D721Med (cell line): ENCODE results near the gene GPX8.
A peak's percentile ranks its signal among the peaks of the same experiment; 100 is the strongest.

Experiments
- DNase-seq: peaks from one replicate; pipeline ENCODE4 v3.0.0; 2011; ENCODE audit warnings: low spot score; ENCODE audit not compliant: insufficient read length
- FAIRE-seq: peaks from 2 replicates; lab custom pipeline; 2011; peaks lifted over from hg19 to GRCh38; lab: Jason Lieb, UNC
- TF ChIP-seq, protein P1 (sequence below): IDR thresholded peaks from 2 replicates; pipeline ENCODE4 v1.5.1; 2012; ENCODE audit warnings: mild to moderate bottlenecking, control low read depth; ENCODE audit not compliant: insufficient read depth; ENCODE audit errors: missing control alignments

Gene GPX8, protein sequence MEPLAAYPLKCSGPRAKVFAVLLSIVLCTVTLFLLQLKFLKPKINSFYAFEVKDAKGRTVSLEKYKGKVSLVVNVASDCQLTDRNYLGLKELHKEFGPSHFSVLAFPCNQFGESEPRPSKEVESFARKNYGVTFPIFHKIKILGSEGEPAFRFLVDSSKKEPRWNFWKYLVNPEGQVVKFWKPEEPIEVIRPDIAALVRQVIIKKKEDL

DNA sequence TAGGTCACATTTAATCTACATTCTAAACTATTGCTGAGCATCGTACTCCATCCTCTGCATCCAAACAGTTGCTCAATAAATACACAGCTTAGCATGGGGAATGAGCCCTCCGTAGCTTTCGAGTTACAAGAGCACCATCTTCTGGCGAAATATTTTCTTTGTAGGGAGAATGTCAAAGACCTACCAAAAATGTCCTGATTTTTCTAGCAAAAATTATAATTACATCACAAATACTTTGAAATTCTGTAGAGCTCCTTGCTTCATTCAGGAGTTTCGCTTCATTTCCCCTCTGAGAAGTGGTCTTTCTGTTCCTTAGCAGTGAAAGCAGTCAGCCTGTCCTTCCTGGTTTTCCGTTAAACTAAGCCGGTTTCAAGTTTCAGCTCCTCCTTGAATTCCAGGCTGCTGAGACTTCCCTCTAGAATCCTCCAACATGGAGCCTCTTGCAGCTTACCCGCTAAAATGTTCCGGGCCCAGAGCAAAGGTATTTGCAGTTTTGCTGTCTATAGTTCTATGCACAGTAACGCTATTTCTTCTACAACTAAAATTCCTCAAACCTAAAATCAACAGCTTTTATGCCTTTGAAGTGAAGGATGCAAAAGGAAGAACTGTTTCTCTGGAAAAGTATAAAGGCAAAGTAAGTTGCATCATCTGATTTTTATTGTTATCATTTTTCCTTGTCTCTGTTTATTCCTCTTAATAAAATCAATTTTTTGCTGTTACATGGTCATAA lies at the start of gene GPX8:
TSS of gene GPX8 (plus strand) at position 409 of the 730 bp plus-strand sequence. CDS start at position 431, 22 bp downstream.
- no peak for DNase-seq
- FAIRE-seq, result no peak
- TF ChIP-seq, protein P1, sequence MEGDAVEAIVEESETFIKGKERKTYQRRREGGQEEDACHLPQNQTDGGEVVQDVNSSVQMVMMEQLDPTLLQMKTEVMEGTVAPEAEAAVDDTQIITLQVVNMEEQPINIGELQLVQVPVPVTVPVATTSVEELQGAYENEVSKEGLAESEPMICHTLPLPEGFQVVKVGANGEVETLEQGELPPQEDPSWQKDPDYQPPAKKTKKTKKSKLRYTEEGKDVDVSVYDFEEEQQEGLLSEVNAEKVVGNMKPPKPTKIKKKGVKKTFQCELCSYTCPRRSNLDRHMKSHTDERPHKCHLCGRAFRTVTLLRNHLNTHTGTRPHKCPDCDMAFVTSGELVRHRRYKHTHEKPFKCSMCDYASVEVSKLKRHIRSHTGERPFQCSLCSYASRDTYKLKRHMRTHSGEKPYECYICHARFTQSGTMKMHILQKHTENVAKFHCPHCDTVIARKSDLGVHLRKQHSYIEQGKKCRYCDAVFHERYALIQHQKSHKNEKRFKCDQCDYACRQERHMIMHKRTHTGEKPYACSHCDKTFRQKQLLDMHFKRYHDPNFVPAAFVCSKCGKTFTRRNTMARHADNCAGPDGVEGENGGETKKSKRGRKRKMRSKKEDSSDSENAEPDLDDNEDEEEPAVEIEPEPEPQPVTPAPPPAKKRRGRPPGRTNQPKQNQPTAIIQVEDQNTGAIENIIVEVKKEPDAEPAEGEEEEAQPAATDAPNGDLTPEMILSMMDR, result peak; percentile 71

DNA sequence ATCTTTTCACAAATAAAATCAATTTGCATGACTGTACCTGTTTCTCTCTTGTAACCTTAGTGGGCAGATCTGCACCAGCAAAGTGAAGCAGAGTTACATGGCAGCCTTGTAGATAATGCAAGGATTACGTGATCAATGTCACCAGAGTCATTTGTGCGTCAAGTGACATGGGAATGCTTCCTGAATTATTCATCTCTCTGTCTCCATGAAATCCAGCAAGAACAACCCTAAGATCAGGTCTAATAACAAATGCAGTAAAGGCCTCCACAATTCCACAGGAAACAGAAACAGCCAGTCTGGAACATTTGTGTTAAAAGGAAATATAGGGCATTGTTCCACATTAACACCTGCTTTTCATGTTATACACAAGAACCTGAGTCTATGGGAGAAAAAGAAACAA lies 49.8 kb upstream of the GPX8 start:
- no peak for FAIRE-seq

DNA sequence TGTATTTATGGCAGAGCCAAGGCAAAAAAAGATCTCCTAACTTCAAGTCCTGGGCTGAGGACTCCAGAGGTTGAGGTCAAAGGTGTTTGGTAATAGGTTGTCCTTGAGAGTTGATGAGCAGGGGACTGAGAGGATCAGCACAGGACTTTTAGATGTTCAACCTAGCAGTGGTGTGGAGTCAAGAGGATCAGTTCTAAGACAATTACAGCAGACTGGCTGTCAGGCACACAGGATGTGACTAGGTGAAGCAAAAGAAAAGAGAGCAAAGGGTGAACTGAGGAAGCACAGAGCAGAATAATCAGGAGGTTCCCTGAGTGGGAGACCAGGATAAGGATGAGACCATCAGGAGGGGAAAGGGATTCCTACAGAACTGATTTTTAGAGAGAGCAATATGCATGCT lies 46.6 kb upstream of the GPX8 start:
- TF ChIP-seq, protein P1, result no peak
- no peak for DNase-seq
- no peak for FAIRE-seq

More for the DNA sequence above, 49.8 kb upstream of the GPX8 start:
- DNase-seq, result no peak
- TF ChIP-seq, protein P1, result no peak

DNA sequence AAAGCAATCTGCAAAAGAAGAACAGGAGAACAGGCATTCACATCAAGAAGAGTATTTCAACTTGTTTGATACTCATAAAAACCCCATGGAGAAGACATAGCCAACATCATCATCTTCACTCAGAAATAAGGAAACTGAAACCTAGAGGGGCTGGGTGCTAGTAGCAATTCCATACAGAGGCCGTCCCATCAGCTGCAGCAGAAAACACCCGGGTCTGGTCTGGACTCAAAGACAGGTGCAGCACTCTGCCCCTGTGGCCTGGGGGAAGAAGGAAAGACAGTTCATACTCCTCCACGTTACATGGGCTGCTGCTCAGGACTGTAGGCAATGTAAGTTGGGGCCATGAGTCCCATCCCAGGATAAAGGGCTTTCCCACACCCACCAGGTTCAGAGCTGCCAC lies 45.9 kb upstream of the GPX8 start:
- TF ChIP-seq, protein P1, result no peak
- FAIRE-seq (no peak), DNase-seq (no peak)

DNA sequence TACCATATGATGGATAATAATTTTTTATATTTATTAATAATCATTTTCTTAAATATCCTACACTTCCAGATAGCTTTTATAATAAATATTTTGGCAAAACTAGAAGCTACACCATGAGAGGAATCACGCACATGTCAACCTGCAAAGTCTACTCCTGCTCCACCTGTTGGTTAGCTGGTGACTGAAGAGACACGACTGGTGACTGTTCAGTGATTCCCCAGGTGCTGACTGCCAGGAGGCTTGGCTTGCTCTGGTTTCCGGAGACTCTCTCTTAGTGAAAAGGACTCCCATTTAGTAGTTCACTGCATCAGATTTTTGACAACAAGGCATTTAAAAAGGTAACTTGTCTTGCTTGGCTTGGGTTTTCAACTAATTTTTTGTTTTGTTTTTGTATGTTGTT lies 36.6 kb upstream of the GPX8 start:
- DNase-seq, result no peak
- TF ChIP-seq, protein P1, result no peak
- FAIRE-seq, result no peak

DNA sequence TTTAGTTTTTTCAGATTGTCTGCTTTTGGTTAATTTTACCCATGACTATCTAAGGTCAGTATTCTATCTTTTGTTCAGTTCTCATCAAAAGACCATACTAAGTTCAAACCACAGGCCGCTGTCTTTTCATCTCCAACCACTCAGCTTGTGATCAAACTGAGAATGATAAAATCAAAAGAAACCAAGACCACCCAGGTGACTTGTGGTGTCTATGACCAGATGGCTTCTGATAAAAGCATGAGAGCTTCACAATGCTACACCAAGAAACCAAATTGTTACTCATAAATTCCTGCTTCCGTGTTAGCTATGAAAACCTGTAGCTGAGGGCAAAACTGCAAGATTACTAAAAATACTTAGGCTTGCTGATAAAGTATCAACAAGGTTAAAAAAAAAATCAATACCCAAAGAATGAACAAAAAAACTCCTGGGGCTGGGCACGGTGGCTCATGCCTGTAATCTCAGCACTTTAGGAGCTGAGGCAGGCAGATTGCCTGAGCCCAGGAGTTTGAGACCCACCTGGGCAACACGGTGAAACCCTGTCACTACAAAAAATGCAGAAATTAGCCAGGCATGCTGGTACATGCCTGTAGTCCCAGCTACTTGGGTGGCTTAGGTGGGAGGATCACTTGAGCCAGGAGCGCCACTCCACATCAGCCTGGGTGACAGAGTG lies 25.8 kb upstream of the GPX8 start:
- DNase-seq, result no peak
- no peak for FAIRE-seq
- TF ChIP-seq, protein P1, result no peak
